ENCODE results near the gene PPP1R15B. TPM values are rescaled to one million over a fixed set of nuclear protein-coding genes. Genes with fewer than 3 reads are reported as not detected.

Gene PPP1R15B
- total RNA-seq, 1 experiment from 2014 or later: 52.5 TPM

GRCh38 chr1:204356997-204357396 is 54.6 kb downstream of the PPP1R15B start:
- no TSS peak for BruUV-seq (replicated peaks)
- Histone ChIP-seq H3K4me1 (ENCODE audit: insufficient read depth, low read length, poor library complexity, severe bottlenecking) (peaks cover 7% of the 10 kb centered on the region), H3K4me3 (ENCODE audit: low read depth, low read length, poor library complexity, severe bottlenecking) (no peak overlapping the region)

GRCh38 chr1:204355913-204356312 is 55.7 kb downstream of the PPP1R15B start:
- H3K27me3 ChIP-seq (replicated peaks; ENCODE audit: insufficient read depth, low read depth, low read length, poor library complexity): no peaks in the 10 kb centered on the region
- DNase-seq (ENCODE audit: low spot score): no peak
- CTCF ChIA-PET: no interaction called here
- TF ChIP-seq CTCF (conservative IDR thresholded peaks at IDR 0.05; ENCODE audit: low read depth, low read length): no peak
- intact Hi-C loops (cut with micrococcal nuclease; ENCODE audit: unreplicated experiment): no loop called here
- H3K36me3 ChIP-seq (ENCODE audit: insufficient read depth, low read length, poor library complexity, severe bottlenecking): no peaks in the 10 kb centered on the region
- H3K27ac ChIP-seq (ENCODE audit: low read depth, low read length, poor library complexity, severe bottlenecking): no peak overlapping the region
- no peaks in the 10 kb centered on the region for H3K9me3 ChIP-seq (ENCODE audit: low read depth, low read length, poor library complexity, severe bottlenecking)
- H3K4me1 ChIP-seq (ENCODE audit: insufficient read depth, low read length, poor library complexity, severe bottlenecking): peaks cover 7% of the 10 kb centered on the region
- no peak overlapping the region for H3K4me3 ChIP-seq (ENCODE audit: low read depth, low read length, poor library complexity, severe bottlenecking)
- POLR2A ChIA-PET (ENCODE audit: low non-redundant PET): no interaction called here
- no TSS peak for BruUV-seq (replicated peaks)

More at GRCh38 chr1:204356997-204357396, 54.6 kb downstream of the PPP1R15B start:
- no peak overlapping the region for H3K27ac ChIP-seq (ENCODE audit: low read depth, low read length, poor library complexity, severe bottlenecking)
- ChIA-PET POLR2A (ENCODE audit: low non-redundant PET) (no interaction called here), CTCF (interaction anchor here (0.6 to 1.2 kb wide), 4 partner anchors 41 to 194 kb away, joined by 3 to 5 read pairs (median 3); no protein-coding TSS in a partner anchor)
- no peaks in the 10 kb centered on the region for H3K9me3 ChIP-seq (ENCODE audit: low read depth, low read length, poor library complexity, severe bottlenecking)
- TF ChIP-seq EZH2 (IDR thresholded peaks at IDR 0.05; ENCODE audit: borderline replicate concordance, low read depth, low read length, poor library complexity, severe bottlenecking): no peak
- no peak for TF ChIP-seq CTCF (conservative IDR thresholded peaks at IDR 0.05; ENCODE audit: low read depth, low read length)
- H3K27me3 ChIP-seq (replicated peaks; ENCODE audit: insufficient read depth, low read depth, low read length, poor library complexity): no peaks in the 10 kb centered on the region
- no peaks in the 10 kb centered on the region for H3K36me3 ChIP-seq (ENCODE audit: insufficient read depth, low read length, poor library complexity, severe bottlenecking)
- intact Hi-C loops (cut with micrococcal nuclease; ENCODE audit: unreplicated experiment): no loop called here
- no peak for DNase-seq (ENCODE audit: low spot score)

GRCh38 chr1:204354579-204354978 is 57.0 kb downstream of the PPP1R15B start:
- Histone ChIP-seq H3K27ac (ENCODE audit: low read depth, low read length, poor library complexity, severe bottlenecking) (no peak overlapping the region), H3K36me3 (ENCODE audit: insufficient read depth, low read length, poor library complexity, severe bottlenecking) (no peaks in the 10 kb centered on the region), H3K9me3 (ENCODE audit: low read depth, low read length, poor library complexity, severe bottlenecking) (no peaks in the 10 kb centered on the region), H3K27me3 (replicated peaks; ENCODE audit: insufficient read depth, low read depth, low read length, poor library complexity) (no peaks in the 10 kb centered on the region), H3K4me3 (ENCODE audit: low read depth, low read length, poor library complexity, severe bottlenecking) (no peak overlapping the region), H3K4me1 (ENCODE audit: insufficient read depth, low read length, poor library complexity, severe bottlenecking) (peaks cover 1% of the 10 kb centered on the region)
- ChIA-PET POLR2A (ENCODE audit: low non-redundant PET) (no interaction called here), CTCF (interaction anchor here (1.9 kb wide), 1 partner anchor 141 kb away, joined by 4 read pairs; the partner anchor contains the start of gene GOLT1A)
- TF ChIP-seq CTCF (conservative IDR thresholded peaks at IDR 0.05; ENCODE audit: low read depth, low read length) (no peak), EZH2 (IDR thresholded peaks at IDR 0.05; ENCODE audit: borderline replicate concordance, low read depth, low read length, poor library complexity, severe bottlenecking) (no peak)
- intact Hi-C loops (cut with micrococcal nuclease; ENCODE audit: unreplicated experiment): no loop called here
- BruUV-seq (replicated peaks): no TSS peak
- no peak for DNase-seq (ENCODE audit: low spot score)

Other genes with a start within 250 kb of the PPP1R15B start
- gene REN, start 245.5 kb downstream of the PPP1R15B start, total RNA-seq (2021): not detected in 2 replicates
- gene KISS1, start 215.3 kb downstream of the PPP1R15B start, total RNA-seq (2021): not detected in 2 replicates
- gene GOLT1A, start 197.8 kb downstream of the PPP1R15B start, total RNA-seq (2021): not detected in 2 replicates
- gene PLEKHA6, start 51.9 kb downstream of the PPP1R15B start, total RNA-seq (2021): 0.58 and 0.70 TPM in 2 replicates
- 18.0 and 25.5 TPM in 2 replicates for gene PIK3C2B, start 83.0 kb upstream of the PPP1R15B start, total RNA-seq (2021)
- gene MDM4, start 104.6 kb upstream of the PPP1R15B start, total RNA-seq (2021): 71.3 and 86.1 TPM in 2 replicates

Measured in A673 (cell line).